Measurements from ENCODE around the gene SOX9. TPM values are rescaled to one million over a fixed set of nuclear protein-coding genes. Genes with fewer than 3 reads are reported as not detected.

SOX9 gene
- total RNA-seq, 4 donors from 2014 or later, result 0.31 to 1.0 (median 0.56) TPM

DNA sequence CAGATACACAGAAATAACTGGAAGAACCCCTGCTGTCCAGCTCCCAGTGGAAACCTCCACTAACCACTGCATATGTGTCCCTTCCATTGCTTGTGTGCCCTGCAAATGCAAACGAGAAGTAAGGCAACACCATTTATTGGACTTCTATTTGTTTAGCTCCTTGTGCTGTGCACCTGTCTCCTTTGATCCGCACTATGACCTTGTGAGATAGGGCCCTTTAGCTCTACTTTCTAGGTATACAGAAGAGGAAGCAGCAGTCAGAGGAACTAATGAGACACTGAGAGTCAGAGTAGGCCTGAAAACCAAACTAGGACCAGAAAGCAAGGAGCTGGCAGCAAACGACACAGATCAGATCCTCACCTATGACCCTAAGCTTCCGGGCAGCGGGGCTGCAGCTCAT lies 22.4 kb downstream of the SOX9 start:
- H3K4me3 ChIP-seq, result no peak overlapping the region
- H3K27me3 ChIP-seq, result no peaks in the 10 kb centered on the region
- TF ChIP-seq POLR2A (IDR thresholded peaks at IDR 0.05), result no peak
- TF ChIP-seq CTCF (IDR thresholded peaks at IDR 0.05 in 4 of 5, conservative IDR thresholded peaks at IDR 0.05 in 1 of 5), result no peak
- H3K4me1 ChIP-seq, result no peaks in the 10 kb centered on the region
- ATAC-seq (no peak), DNase-seq (no peak)
- H3K27ac ChIP-seq, result no peak overlapping the region
- no peaks in the 10 kb centered on the region for H3K36me3 ChIP-seq
- in situ Hi-C loops (cut with MboI; ENCODE audit: low sequenced_read_pairs in 4 of 4) (no loop called here), intact Hi-C loops (cut with DNase I; ENCODE audit: low total_unique reads) (no loop called here)
- H3K9me3 ChIP-seq, result no peaks in the 10 kb centered on the region

DNA sequence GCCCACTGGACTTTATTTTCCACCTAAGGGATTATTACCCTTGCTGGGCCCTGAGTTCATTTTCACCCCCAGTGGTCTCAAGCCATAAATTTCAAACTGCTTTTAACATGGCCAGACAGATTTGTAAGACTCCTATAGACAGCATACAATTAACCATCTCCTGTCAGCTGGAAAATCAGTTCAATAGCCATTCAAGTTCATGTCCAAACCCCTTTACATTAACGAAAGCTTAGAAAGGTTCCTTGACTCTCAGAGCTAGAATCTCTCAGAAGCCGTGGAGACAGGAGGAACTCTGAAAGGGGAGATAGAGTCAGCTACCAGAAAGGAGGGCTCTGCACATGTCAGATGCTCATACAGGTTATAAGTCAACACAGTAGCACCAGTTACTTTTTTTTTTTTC lies 23.3 kb downstream of the SOX9 start:
- Histone ChIP-seq H3K4me3 (no peak overlapping the region), H3K4me1 (no peaks in the 10 kb centered on the region), H3K36me3 (no peaks in the 10 kb centered on the region), H3K27ac (no peak overlapping the region), H3K9me3 (no peaks in the 10 kb centered on the region), H3K27me3 (no peaks in the 10 kb centered on the region)
- ATAC-seq (no peak), DNase-seq (no peak)
- intact Hi-C loops (cut with DNase I; ENCODE audit: low total_unique reads) (no loop called here), in situ Hi-C loops (cut with MboI; ENCODE audit: low sequenced_read_pairs in 4 of 4) (no loop called here)
- TF ChIP-seq CTCF (IDR thresholded peaks at IDR 0.05 in 4 of 5, conservative IDR thresholded peaks at IDR 0.05 in 1 of 5) (no peak), POLR2A (IDR thresholded peaks at IDR 0.05) (no peak)

GRCh38 chr17:72145562-72145961 lies 24.7 kb downstream of the SOX9 start:
- H3K4me3 ChIP-seq, result no peak overlapping the region
- DNase-seq, result no peak
- H3K4me1 ChIP-seq, result no peaks in the 10 kb centered on the region
- in situ Hi-C loops (cut with MboI; ENCODE audit: low sequenced_read_pairs in 4 of 4) (no loop called here), intact Hi-C loops (cut with DNase I; ENCODE audit: low total_unique reads) (no loop called here)
- no peak for ATAC-seq
- H3K36me3 ChIP-seq, result no peaks in the 10 kb centered on the region
- TF ChIP-seq POLR2A (IDR thresholded peaks at IDR 0.05), result no peak
- no peak for TF ChIP-seq CTCF (IDR thresholded peaks at IDR 0.05 in 4 of 5, conservative IDR thresholded peaks at IDR 0.05 in 1 of 5)
- no peaks in the 10 kb centered on the region for H3K27me3 ChIP-seq
- H3K27ac ChIP-seq, result no peak overlapping the region
- H3K9me3 ChIP-seq, result no peaks in the 10 kb centered on the region

DNA sequence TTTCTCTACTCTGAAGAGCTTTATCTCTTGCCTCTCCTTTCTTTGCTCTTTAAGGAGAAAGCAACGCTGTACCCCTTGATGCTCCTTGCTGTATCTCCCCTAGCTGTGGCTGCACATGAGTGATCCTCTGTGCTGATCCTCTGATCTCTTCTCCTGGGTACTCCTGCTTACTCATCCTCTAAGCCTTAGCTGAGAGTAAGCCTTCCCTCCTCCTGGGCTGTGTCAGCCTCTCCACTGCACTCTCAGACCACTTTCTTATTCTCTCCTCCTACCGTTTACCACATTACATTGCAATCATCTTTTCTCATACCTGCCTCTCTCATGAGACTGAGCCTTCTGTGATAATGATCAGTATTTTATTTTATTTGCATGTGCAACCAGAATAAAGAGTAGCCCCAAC lies 25.1 kb downstream of the SOX9 start:
- DNase-seq (no peak), ATAC-seq (no peak)
- no peaks in the 10 kb centered on the region for H3K36me3 ChIP-seq
- TF ChIP-seq POLR2A (IDR thresholded peaks at IDR 0.05), result no peak
- no peak for TF ChIP-seq CTCF (IDR thresholded peaks at IDR 0.05 in 4 of 5, conservative IDR thresholded peaks at IDR 0.05 in 1 of 5)
- in situ Hi-C loops (cut with MboI; ENCODE audit: low sequenced_read_pairs in 4 of 4) (no loop called here), intact Hi-C loops (cut with DNase I; ENCODE audit: low total_unique reads) (no loop called here)
- no peak overlapping the region for H3K4me3 ChIP-seq
- no peaks in the 10 kb centered on the region for H3K27me3 ChIP-seq
- H3K9me3 ChIP-seq, result no peaks in the 10 kb centered on the region
- no peaks in the 10 kb centered on the region for H3K4me1 ChIP-seq
- H3K27ac ChIP-seq, result no peak overlapping the region

DNA sequence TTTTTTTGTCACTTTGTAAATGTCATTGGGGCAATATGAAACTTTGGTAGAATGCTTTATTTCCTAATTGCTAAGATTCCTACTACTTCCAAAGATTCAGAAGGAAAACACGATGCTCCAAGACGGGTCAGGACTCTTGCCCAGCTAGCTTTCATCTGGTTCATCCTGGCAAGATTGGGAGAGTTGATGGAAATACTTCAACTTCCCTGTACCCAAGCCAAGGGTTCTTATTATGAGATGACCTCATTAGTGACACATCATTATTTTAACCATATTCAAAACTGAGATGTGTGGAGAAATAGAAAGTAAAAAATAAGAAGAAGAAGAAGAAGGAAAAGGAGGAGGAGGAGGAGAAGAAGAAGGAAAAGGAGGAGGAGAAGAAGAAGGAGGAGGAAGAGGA lies 25.6 kb downstream of the SOX9 start:
- Histone ChIP-seq H3K9me3 (no peaks in the 10 kb centered on the region), H3K27ac (no peak overlapping the region), H3K4me3 (no peak overlapping the region), H3K27me3 (no peaks in the 10 kb centered on the region), H3K4me1 (peaks cover 0 to 3% of the 10 kb centered on the region in 2 donors), H3K36me3 (no peaks in the 10 kb centered on the region)
- DNase-seq (no peak), ATAC-seq (no peak)
- TF ChIP-seq CTCF (IDR thresholded peaks at IDR 0.05 in 4 of 5, conservative IDR thresholded peaks at IDR 0.05 in 1 of 5) (no peak), POLR2A (IDR thresholded peaks at IDR 0.05) (no peak)
- intact Hi-C loops (cut with DNase I; ENCODE audit: low total_unique reads) (no loop called here), in situ Hi-C loops (cut with MboI; ENCODE audit: low sequenced_read_pairs in 4 of 4) (no loop called here)
